Hippocampal formation (tissue), 2 donors: ENCODE measurements around the gene CUX1.

Experiments used
- DNase-seq, 2 donors: peaks; one replicate each; lab custom pipeline; 2025; lab: John Stamatoyannopoulos, UW

CUX1 gene

DNA sequence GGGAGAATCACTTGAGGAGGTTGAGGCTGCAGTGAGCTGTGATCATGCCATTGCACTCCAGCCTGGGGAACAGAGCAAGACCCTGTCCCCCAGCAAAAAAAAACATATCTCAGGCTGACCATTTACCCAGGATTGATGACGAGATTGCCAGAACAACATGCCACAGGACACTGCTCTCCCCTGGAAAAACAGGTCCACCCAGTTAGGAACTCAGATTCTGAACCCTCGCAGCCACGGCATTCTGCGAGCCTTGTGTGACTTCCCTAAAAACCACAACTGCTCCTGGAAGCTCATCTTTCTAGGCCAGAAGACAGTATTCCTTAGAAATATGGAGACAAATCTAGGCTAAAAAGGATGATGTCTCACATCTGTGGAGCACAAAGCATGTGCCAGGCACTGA, 427.2 kb downstream of the CUX1 start:
- no peak for DNase-seq

- no peak for DNase-seq
Observed at GRCh38 chr7:102248081-102248455, 430.6 kb downstream of the CUX1 start.

DNA sequence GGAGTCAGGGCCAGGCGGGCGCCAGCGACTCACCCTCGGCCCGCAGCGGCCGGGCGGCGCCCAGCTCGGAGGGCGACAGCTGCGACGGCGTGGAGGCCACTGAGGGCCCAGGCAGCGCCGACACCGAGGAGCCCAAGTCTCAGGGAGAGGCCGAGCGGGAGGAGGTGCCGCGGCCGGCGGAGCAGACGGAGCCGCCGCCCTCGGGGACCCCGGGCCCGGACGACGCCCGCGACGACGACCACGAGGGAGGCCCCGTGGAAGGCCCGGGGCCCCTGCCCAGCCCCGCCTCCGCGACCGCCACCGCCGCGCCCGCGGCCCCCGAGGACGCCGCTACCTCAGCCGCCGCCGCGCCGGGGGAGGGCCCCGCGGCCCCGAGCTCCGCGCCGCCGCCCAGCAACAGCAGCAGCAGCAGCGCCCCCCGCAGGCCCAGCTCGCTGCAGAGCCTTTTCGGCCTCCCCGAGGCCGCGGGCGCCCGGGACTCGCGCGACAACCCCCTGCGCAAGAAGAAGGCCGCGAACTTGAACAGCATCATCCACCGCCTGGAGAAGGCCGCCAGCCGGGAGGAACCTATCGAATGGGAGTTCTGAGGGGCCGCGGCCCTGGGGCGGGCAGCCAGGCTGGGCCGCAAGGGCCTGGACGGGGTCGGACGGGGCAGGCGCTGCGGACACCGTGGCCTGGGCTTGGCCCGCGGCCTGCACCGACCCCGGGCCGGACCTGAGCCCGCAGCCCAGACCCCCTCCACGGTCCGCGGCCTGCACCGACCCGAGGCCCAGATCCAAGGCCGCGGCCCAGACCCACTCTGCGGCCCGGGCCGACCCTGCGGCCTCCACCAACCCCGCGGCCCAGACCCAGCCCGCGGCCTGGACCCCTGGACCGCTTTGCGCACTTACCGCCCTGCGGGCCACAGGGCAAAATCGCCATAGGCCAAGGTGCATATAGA, 431.3 kb downstream of the CUX1 start:
- no peak for DNase-seq

DNA sequence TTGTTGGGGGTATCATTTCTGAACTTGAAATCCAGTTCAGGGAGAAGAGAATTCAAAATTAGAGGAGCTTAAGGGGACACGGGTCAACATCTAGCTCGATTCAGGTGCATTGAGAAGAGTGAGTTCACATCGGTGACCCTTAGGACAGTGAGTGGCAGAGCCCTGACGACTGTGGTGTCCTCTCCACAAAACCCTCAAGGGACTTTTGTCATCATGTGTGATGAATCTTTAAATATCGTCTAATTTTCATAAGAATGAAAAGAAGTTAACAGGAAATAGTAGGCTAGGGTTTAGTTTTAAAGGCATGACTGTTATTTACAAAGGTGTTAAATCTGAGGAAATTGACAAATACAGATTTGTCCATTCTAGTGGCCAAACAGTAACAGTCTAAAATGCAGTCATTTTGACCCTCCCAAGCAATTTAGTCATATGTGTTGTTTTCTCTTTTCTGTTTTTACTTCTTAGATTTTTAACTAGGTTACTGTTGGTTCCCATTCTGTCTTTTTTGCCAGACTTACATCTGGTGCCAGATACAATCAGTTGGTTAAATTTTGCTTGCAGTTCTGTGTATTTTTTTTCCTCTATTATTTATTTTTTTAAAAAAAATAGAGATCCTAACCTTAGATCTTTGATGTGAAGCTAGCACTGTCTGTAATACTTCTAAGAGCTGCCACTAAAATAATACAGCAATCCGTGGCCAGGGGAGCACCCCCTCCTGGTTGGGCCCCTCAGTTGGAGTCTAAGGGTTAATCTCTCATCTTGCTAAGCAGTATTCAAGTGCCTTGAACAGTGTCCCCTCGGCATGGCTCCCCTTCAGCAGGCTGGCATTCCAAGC, 434.3 kb downstream of the CUX1 start:
- no peak for DNase-seq

DNA sequence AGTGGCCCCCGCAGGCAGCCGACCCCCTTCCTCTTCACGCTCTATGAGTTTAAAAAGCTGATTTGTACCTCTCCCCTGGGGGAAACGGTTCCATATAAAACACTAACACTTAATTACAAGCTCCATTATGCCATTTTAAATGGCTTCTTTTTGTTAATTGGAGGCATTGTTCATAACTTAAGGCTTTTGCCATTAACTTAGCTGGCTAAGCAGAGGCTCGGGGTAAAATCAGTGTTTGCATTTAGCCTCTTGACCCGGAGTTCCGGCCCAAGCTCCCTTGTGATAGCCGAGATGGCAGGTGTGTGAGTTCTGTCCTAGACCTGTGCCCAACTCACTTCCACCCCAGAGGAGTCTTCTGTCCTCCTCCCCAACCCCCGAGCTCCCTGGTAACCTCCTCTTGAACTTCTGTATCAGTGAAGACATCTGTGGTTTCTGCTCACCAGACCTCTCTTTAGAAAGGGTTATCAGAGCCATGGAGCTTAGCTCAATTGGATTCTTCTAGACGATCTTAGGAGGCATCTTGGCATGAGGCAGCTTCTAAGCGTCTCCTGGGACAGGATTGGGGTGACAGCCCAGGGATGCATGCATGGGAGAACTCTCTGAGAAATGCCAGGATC, 435.0 kb downstream of the CUX1 start:
- no peak for DNase-seq

- DNase-seq: no peak
Observed at GRCh38 chr7:102253066-102253972, 435.9 kb downstream of the CUX1 start.

DNA sequence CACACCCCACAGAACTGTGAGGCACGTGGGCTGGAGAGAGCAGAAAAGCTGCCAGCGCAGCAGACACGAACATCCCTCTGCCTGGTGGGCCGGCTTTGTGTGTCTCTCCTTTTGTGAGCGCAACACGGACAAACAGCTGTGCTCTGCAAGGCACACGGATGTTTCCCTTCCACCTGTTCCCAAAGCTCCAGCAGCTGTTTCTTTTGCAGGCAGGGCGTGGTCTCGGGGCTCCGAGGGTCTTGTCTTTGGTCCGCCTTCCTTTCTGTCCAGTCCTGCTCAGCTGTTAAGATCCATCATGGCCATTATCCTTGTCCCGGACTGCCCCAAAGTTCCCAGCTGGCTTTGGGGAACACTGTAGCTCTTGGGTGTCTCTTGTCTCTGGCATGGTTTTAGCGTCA, 436.5 kb downstream of the CUX1 start:
- no peak for DNase-seq

GRCh38 chr7:102254521-102254920, 437.1 kb downstream of the CUX1 start:
- DNase-seq: no peak

DNA sequence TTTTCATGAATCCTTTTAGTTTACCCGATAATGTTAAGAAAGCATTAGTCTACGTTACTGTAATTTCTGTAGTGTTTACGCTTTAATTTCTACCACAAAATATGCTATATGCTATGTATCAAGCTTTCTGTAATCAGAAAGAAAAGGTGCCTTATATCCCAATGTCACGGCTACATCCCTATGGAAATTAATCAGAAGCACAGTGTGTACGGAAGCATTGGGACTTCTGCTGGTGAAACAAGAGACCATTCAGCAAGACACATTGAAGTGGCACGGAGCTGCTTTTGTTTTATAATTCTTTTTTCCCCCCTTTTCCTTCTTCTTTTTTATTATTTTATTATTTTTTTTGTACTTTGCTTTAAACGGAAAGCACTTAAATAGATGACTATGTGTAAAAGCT, 438.1 kb downstream of the CUX1 start:
- no peak for DNase-seq

- no peak for DNase-seq
Observed at GRCh38 chr7:102255916-102256315, 438.5 kb downstream of the CUX1 start.

DNA sequence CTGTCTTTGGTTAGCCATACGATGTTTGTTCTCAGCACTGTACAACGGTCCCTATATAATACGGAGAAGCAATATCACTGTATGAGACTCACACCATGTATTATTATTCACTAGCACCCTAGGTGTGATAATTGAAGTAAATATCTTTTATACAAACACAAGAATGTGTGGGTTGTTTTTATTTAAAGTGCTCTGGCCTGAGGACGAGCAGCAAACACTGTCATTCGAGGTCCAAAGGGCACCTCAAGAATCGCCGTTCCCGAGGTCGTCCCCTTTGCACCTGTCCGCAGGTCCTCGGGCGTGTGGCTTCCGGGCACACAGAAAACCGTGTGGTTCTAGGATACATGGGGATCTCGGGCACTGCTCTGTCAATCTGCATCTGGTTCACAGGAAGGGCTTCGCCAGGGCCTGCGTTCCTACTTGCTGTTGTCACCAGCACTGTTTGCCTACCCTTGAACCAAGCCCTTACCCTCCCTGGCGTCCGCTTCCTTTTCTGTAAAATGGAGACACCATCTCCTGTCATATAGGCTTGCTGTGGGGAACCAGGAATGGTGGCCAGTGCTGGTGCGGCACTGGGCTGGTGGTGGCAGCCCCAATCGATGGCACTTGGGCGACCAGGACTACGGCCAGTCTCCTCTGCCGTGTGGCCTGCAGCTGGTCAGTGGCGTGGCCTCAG, 440.8 kb downstream of the CUX1 start:
- DNase-seq: no peak

GRCh38 chr7:102258749-102259107, 441.3 kb downstream of the CUX1 start:
- no peak for DNase-seq

- DNase-seq: peak; percentile 13 to 26
Observed at GRCh38 chr7:102260856-102261255, 443.4 kb downstream of the CUX1 start.

GRCh38 chr7:102261451-102261850, 444.0 kb downstream of the CUX1 start:
- no peak for DNase-seq

DNA sequence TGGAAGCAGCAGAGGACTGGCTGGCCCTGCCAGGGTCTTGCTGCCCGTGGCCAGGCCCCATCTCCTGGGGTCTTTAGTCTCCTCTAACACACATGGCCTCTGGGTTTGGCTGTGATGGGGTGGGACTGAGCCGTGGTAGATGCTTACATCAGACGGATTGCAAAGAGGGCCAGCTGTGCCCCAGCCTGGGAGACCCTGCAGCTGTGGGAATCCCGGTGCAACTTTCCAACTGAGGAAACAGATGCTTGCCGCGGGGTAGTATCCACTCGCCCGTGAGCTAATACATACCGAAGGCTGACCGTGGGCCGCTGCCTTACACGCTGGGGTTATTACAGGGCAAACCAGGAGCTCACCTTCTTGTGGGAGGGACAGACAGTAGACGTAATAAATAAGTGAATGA, 445.1 kb downstream of the CUX1 start:
- no peak for DNase-seq

DNA sequence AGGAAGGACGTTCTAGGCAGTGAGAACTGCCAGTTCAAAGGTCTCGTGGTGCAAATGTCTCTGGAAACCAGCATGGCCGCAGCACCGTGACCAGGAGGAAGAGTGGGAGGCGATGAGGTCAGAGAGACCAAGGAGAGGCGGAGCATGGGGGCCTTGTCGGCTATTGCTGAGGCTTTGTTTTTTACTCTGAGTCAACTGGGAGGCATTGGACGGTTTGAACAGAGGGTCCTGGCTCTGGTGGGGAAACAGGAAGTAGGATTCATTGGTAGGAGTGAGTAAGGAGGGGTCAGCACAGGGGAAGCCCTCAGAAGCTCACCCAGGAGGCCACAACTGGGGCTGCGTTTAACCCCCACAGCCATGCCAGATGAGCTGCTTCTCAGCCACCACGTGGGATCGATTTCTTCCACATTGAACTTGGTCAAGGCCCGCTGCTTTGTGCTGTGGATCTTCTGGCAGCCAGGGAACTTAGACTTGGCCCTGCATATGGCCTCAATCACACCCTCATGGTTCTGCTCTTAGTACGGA, 447.0 kb downstream of the CUX1 start:
- DNase-seq: no peak

DNA sequence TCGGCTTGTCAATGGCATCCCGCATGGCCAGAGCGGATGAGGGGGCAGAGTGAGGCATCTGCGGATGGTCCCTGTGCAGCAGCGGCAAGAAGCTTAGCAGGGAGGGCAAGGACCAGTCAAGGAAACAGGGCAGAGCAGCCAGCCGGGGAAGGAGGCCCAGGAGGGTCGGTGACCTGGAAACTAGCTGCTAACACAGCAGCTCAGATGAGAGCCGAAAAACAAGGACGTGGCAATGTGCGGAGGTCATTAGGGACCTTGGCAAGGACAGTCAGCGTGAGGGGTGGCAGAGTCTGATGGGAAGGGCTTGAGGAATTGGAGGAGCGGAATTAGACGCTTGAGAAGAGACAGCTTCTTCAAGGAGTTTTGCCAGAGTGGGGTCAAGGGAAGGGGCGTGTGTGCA, 449.1 kb downstream of the CUX1 start:
- DNase-seq: no peak

GRCh38 chr7:102268635-102269034, 451.2 kb downstream of the CUX1 start:
- no peak for DNase-seq

- peak in 1 of 2 donors; percentile 14 for DNase-seq
Observed at GRCh38 chr7:102270178-102270887, 452.9 kb downstream of the CUX1 start.

- no peak for DNase-seq
Observed at GRCh38 chr7:102271158-102271798, 453.9 kb downstream of the CUX1 start.
